A673 (cell line): ENCODE measurements around the gene CCDC158. TPM values are rescaled to one million over a fixed set of nuclear protein-coding genes. Genes with fewer than 3 reads are reported as not detected.
"Not testable (repeated sequence)": the region's sequence is repeated elsewhere in the genome, so short reads cannot be mapped to it uniquely, and the experiment has no call there.

Experiments
- BruUV-seq: library from RNA; stranded (reverse); fragments of 400-500 nt; replicated peaks from 2 replicates; lab custom pipeline; 2021; lab: Mats Ljungman, UMichigan
- CTCF ChIA-PET: fragments of 300-600 bp; sonication (Branson Sonifier 250); formaldehyde crosslinking; loops from one replicate; lab custom pipeline; 2022; ENCODE audit warnings: antibody characterized with exemption; lab: Charles Lee
- POLR2A ChIA-PET: fragments of 300-600 bp; sonication (Branson Sonifier 250); formaldehyde crosslinking; loops from one replicate; lab custom pipeline; 2022; ENCODE audit warnings: antibody characterized with exemption; ENCODE audit not compliant: low non-redundant PET; lab: Charles Lee
- DNase-seq: peaks from one replicate; pipeline ENCODE4 v3.0.0-alpha.2; 2015; ENCODE audit warnings: low spot score
- H3K27ac ChIP-seq: fragments of 200-600 bp; sonication (generic); 2 replicates; pipeline ENCODE4 v1.5.1; 2016; ENCODE audit warnings: mixed run types, low read depth, mild to moderate bottlenecking, mixed read lengths, antibody characterized with exemption, low read length; ENCODE audit not compliant: poor library complexity, severe bottlenecking
- H3K27me3 ChIP-seq: fragments of 200-600 bp; sonication (generic); replicated peaks from 2 replicates; pipeline ENCODE4 v1.6.1; 2017; ENCODE audit warnings: mixed run types, low read depth, mild to moderate bottlenecking, mixed read lengths, antibody characterized with exemption, low read length; ENCODE audit not compliant: insufficient read depth, poor library complexity
- H3K36me3 ChIP-seq: fragments of 200-600 bp; sonication (generic); 2 replicates; pipeline ENCODE4 v1.6.1; 2016; ENCODE audit warnings: mixed run types, mild to moderate bottlenecking, mixed read lengths, antibody characterized with exemption, low read length; ENCODE audit not compliant: insufficient read depth, poor library complexity, severe bottlenecking
- H3K4me1 ChIP-seq: fragments of 200-600 bp; sonication (generic); 2 replicates; pipeline ENCODE4 v1.6.1; 2017; ENCODE audit warnings: mixed run types, mild to moderate bottlenecking, mixed read lengths, antibody characterized with exemption, low read length; ENCODE audit not compliant: insufficient read depth, poor library complexity, severe bottlenecking
- H3K4me3 ChIP-seq: fragments of 200-600 bp; sonication (generic); 2 replicates; pipeline ENCODE4 v1.5.1; 2016; ENCODE audit warnings: low read depth, mixed run types, mild to moderate bottlenecking, mixed read lengths, low read length; ENCODE audit not compliant: poor library complexity, severe bottlenecking
- H3K9me3 ChIP-seq: fragments of 200-600 bp; sonication (generic); 2 replicates; pipeline ENCODE4 v1.6.1; 2016; ENCODE audit warnings: mixed run types, low read depth, mild to moderate bottlenecking, mixed read lengths, antibody characterized with exemption, low read length; ENCODE audit not compliant: poor library complexity, severe bottlenecking
- EZH2 ChIP-seq: fragments of 200-600 bp; sonication (generic); IDR thresholded peaks from 2 replicates; pipeline ENCODE4 v1.6.1; 2017; ENCODE audit warnings: borderline replicate concordance, low read depth, mild to moderate bottlenecking, mixed read lengths, antibody characterized with exemption, low read length; ENCODE audit not compliant: poor library complexity, severe bottlenecking
- intact Hi-C: fragments of 100-400 bp; cut with micrococcal nuclease; formaldehyde crosslinking; loops from one replicate; pipeline ENCODE4 v1.10.0; 2022; ENCODE audit not compliant: unreplicated experiment
- total RNA-seq: library from RNA; stranded (reverse); gene quantifications from 2 replicates; pipeline ENCODE4 v1.2.3, GENCODE V29; 2021
- TF ChIP-seq, protein P1 (sequence below): fragments of 300-800, 200-600 bp; sonication (generic); conservative IDR thresholded peaks from 2 replicates; pipeline ENCODE4 v1.5.1; 2017; ENCODE audit warnings: low read depth, mild to moderate bottlenecking, antibody characterized with exemption, low read length, moderate library complexity, mixed read lengths

The CCDC158 gene
- total RNA-seq, 1 experiment from 2014 or later, result not detected

DNA sequence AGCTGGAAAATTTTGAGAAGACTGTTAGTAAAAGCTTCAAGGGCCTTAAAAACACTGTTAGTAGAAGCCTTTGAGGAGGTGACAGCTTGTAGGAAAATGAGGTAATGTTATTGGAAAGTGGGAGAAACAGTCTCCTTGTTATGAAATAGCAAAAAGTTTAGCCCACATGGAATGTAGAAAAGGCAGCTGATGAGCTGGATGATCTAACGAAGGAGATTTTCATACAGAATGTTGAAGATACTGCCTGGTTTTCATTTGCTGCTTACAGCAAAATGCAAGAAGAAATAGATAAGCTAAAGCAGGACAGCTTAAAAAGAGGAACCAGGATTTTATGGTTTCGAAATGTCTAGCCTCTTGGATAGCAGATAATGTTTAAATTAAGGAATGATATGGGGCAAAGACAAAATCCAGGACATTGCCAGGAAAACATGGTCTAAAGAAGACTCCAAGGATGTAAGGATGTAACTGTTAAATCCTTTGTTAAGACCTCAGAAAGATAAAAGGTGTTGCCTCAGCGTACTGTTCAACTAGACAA lies 124.6 kb downstream of the CCDC158 start:
- Histone ChIP-seq H3K27me3 (no peaks in the 10 kb centered on the region), H3K27ac (no peak overlapping the region), H3K9me3 (no peaks in the 10 kb centered on the region), H3K4me1 (no peaks in the 10 kb centered on the region), H3K36me3 (no peaks in the 10 kb centered on the region), H3K4me3 (no peak overlapping the region)
- no peak for DNase-seq
- no TSS peak for BruUV-seq
- ChIA-PET POLR2A (no interaction called here), CTCF (no interaction called here)
- TF ChIP-seq, protein P1, sequence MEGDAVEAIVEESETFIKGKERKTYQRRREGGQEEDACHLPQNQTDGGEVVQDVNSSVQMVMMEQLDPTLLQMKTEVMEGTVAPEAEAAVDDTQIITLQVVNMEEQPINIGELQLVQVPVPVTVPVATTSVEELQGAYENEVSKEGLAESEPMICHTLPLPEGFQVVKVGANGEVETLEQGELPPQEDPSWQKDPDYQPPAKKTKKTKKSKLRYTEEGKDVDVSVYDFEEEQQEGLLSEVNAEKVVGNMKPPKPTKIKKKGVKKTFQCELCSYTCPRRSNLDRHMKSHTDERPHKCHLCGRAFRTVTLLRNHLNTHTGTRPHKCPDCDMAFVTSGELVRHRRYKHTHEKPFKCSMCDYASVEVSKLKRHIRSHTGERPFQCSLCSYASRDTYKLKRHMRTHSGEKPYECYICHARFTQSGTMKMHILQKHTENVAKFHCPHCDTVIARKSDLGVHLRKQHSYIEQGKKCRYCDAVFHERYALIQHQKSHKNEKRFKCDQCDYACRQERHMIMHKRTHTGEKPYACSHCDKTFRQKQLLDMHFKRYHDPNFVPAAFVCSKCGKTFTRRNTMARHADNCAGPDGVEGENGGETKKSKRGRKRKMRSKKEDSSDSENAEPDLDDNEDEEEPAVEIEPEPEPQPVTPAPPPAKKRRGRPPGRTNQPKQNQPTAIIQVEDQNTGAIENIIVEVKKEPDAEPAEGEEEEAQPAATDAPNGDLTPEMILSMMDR, result no peak
- no peak for TF ChIP-seq EZH2
- intact Hi-C loops, result no loop called here

DNA sequence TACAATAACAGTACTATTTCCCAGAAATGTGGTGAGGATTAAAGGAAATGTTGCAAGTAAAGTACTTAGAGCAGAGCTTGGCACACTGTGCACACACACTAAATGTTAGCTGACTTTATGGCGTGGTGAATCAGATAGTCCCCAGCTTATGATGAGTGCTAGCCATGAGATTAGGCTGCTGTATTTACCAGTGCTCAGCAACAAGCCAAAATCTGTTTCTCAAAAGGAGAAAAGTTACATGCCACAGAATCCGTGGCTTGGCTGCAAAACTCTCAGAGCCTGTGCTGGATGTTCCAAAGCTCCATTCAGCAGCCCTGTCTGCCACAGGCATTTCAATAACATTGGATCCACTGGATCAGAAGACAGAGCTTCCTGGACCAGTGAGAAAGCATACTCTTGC lies 127.2 kb downstream of the CCDC158 start:
- no peaks in the 10 kb centered on the region for H3K4me1 ChIP-seq
- POLR2A ChIA-PET, result no interaction called here
- H3K36me3 ChIP-seq, result no peaks in the 10 kb centered on the region
- CTCF ChIA-PET, result no interaction called here
- DNase-seq, result no peak
- no peaks in the 10 kb centered on the region for H3K9me3 ChIP-seq
- no peaks in the 10 kb centered on the region for H3K27me3 ChIP-seq
- intact Hi-C loops, result no loop called here
- BruUV-seq, result no TSS peak
- H3K4me3 ChIP-seq, result no peak overlapping the region
- TF ChIP-seq EZH2, result no peak
- TF ChIP-seq, protein P1, result no peak
- no peak overlapping the region for H3K27ac ChIP-seq

DNA sequence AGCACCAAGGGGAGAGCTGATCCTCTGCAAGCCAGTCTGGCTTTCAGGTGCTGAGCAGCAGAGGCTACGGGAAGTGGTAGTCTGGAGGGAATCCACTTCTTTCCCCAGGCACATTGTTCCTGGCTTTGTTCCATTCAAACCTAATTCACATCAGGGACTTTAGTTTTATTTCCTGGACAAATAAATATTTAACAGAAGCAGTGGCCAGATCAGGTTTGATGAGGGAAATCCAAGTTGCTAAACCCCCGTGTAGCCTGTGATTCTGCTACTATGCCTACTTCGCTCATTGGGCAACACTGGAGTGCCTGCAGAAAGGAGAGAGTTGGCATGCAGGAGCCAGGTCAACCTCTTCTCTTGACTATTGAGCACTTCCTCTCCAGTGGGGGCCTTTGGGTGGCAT lies 128.2 kb downstream of the CCDC158 start:
- Histone ChIP-seq H3K4me3 (no peak overlapping the region), H3K27ac (no peak overlapping the region), H3K9me3 (no peaks in the 10 kb centered on the region), H3K4me1 (no peaks in the 10 kb centered on the region), H3K27me3 (no peaks in the 10 kb centered on the region), H3K36me3 (no peaks in the 10 kb centered on the region)
- TF ChIP-seq, protein P1, result no peak
- no peak for TF ChIP-seq EZH2
- intact Hi-C loops, result no loop called here
- no TSS peak for BruUV-seq
- ChIA-PET CTCF (no interaction called here), POLR2A (no interaction called here)
- DNase-seq, result no peak

DNA sequence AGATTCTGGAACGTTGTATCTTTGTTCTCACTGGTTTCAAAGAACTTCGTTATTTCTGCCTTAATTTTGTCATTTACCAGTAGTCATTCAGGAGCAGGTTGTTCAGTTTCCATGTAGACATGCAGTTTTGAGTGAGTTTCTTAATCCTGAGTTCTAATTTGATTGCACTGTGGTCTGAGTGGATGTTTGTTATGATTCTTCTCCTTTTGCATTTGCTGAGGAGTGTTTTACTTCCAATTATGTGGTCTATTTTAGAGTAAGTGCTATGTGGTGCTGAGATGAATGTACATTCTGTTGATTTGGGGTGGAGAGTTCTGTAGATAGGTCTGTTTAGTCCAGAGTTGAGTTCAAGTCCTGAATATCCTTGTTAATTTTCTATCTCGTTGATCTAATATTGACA lies 133.1 kb downstream of the CCDC158 start:
- H3K4me1 ChIP-seq, H3K9me3 ChIP-seq, DNase-seq, H3K36me3 ChIP-seq, H3K27ac ChIP-seq, CTCF ChIA-PET, BruUV-seq, H3K27me3 ChIP-seq, intact Hi-C loops, H3K4me3 ChIP-seq, POLR2A ChIA-PET: not testable (repeated sequence)
